Esophagus squamous epithelium (tissue), 4 donors: ENCODE data around the gene MACC1.

Source experiments
- CTCF ChIP-seq, 6 experiments: fragments of 450-650 bp in 4 of 6; fragments of 200-600 bp in 2 of 6; sonication (generic) in 2 of 6; IDR thresholded peaks; one replicate each; pipeline ENCODE4 v1.5.1; 2016 to 2019; ENCODE audit warnings: antibody characterized with exemption in 6 of 6, mild to moderate bottlenecking in 4 of 6, moderate library complexity in 4 of 6
- POLR2A ChIP-seq, 4 donors: fragments of 450-650 bp; IDR thresholded peaks; one replicate each; pipeline ENCODE4 v1.6.1; 2017; ENCODE audit warnings: antibody characterized with exemption in 4 of 4, mild to moderate bottlenecking in 4 of 4, moderate library complexity in 3 of 4

GRCh38 chr7:20227291-20227795 is 10.2 kb upstream of the MACC1 start:
- TF ChIP-seq CTCF (IDR thresholded peaks at IDR 0.05) (no peak), POLR2A (IDR thresholded peaks at IDR 0.05) (no peak)
